ENCODE measurements around the gene CRTC3.
A peak's percentile ranks its signal among the peaks of the same experiment; 100 is the strongest.

CRTC3 gene

GRCh38 chr15:90564590-90564989, 34.9 kb downstream of the CRTC3 start:
- no peaks in the 10 kb centered on the region for H3K36me3 ChIP-seq
- no peaks in the 10 kb centered on the region for H3K27me3 ChIP-seq
- peak overlapping the region; percentile 76 to 85 for H3K27ac ChIP-seq
- H3K9me3 ChIP-seq, result no peaks in the 10 kb centered on the region
- peaks cover 0 to 60% (median 53%) of the 10 kb centered on the region in 4 donors for H3K4me1 ChIP-seq
- no peak overlapping the region for H3K4me3 ChIP-seq
- TF ChIP-seq, protein P1, sequence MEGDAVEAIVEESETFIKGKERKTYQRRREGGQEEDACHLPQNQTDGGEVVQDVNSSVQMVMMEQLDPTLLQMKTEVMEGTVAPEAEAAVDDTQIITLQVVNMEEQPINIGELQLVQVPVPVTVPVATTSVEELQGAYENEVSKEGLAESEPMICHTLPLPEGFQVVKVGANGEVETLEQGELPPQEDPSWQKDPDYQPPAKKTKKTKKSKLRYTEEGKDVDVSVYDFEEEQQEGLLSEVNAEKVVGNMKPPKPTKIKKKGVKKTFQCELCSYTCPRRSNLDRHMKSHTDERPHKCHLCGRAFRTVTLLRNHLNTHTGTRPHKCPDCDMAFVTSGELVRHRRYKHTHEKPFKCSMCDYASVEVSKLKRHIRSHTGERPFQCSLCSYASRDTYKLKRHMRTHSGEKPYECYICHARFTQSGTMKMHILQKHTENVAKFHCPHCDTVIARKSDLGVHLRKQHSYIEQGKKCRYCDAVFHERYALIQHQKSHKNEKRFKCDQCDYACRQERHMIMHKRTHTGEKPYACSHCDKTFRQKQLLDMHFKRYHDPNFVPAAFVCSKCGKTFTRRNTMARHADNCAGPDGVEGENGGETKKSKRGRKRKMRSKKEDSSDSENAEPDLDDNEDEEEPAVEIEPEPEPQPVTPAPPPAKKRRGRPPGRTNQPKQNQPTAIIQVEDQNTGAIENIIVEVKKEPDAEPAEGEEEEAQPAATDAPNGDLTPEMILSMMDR (IDR thresholded peaks at IDR 0.05), result no peak
- intact Hi-C loops (cut with DNase I; ENCODE audit: low total_unique reads), result no loop called here
- DNase-seq, result no peak

GRCh38 chr15:90565866-90566265, 36.1 kb downstream of the CRTC3 start:
- Histone ChIP-seq H3K27ac (peak overlapping the region in 1 of 2 donors; percentile 1), H3K27me3 (no peaks in the 10 kb centered on the region), H3K4me3 (no peak overlapping the region), H3K4me1 (peaks cover 0 to 57% (median 45%) of the 10 kb centered on the region in 4 donors), H3K9me3 (no peaks in the 10 kb centered on the region), H3K36me3 (no peaks in the 10 kb centered on the region)
- TF ChIP-seq, protein P1 (IDR thresholded peaks at IDR 0.05), result no peak
- DNase-seq, result no peak
- intact Hi-C loops (cut with DNase I; ENCODE audit: low total_unique reads), result no loop called here

DNA sequence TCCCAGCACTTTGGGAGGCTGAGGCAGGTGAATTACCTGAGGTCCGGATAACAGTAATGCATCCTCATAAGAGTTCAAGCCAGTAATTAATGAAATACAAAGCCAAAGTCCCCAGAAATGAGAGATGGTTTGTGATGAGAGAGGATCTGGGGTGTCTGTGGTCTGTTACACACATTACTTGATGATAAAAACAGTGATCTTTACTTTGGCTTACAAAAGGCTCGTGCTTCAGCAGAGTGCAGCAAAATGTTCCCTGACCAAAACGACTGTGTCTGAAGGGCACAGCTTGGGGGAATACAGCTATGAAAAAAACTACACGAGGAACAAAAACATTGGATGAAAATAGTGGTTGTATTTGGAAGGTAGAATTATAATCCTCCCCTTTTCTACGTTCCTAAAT, 40.9 kb downstream of the CRTC3 start:
- Histone ChIP-seq H3K27ac (peak overlapping the region; percentile 73 to 77), H3K4me1 (peaks cover 0 to 45% (median 16%) of the 10 kb centered on the region in 4 donors), H3K36me3 (no peaks in the 10 kb centered on the region), H3K4me3 (peak overlapping the region in 1 of 2 donors; percentile 10), H3K27me3 (no peaks in the 10 kb centered on the region), H3K9me3 (no peaks in the 10 kb centered on the region)
- DNase-seq, result no peak
- TF ChIP-seq, protein P1 (IDR thresholded peaks at IDR 0.05), result no peak
- intact Hi-C loops (cut with DNase I; ENCODE audit: low total_unique reads), result no loop called here

GRCh38 chr15:90571063-90571541, 41.4 kb downstream of the CRTC3 start:
- Histone ChIP-seq H3K36me3 (no peaks in the 10 kb centered on the region), H3K9me3 (no peaks in the 10 kb centered on the region), H3K27me3 (no peaks in the 10 kb centered on the region), H3K27ac (peak overlapping the region; percentile 73 to 77), H3K4me3 (peak overlapping the region in 1 of 2 donors; percentile 10), H3K4me1 (peaks cover 0 to 49% (median 18%) of the 10 kb centered on the region in 4 donors)
- intact Hi-C loops (cut with DNase I; ENCODE audit: low total_unique reads), result no loop called here
- peak; percentile 72 to 79 for DNase-seq
- TF ChIP-seq, protein P1 (IDR thresholded peaks at IDR 0.05), result no peak

- no peaks in the 10 kb centered on the region for H3K36me3 ChIP-seq
- H3K27me3 ChIP-seq, result no peaks in the 10 kb centered on the region
- DNase-seq, result no peak
- H3K4me3 ChIP-seq, result no peak overlapping the region
- no peaks in the 10 kb centered on the region for H3K9me3 ChIP-seq
- peaks cover 0 to 60% (median 18%) of the 10 kb centered on the region in 4 donors for H3K4me1 ChIP-seq
- H3K27ac ChIP-seq, result peak overlapping the region; percentile 27 to 77
- TF ChIP-seq, protein P1 (IDR thresholded peaks at IDR 0.05), result no peak
- intact Hi-C loops (cut with DNase I; ENCODE audit: low total_unique reads), result no loop called here
These were observed 43.2 kb downstream of the CRTC3 start for GRCh38 chr15:90572893-90573292.

Data from tibial artery (tissue), 4 donors.